Stimulated activated naive CD8-positive, alpha-beta T cell treated with anti-CD3 and anti-CD28 coated beads, Interleukin-15, amount 100 ng/mL, for 72 hours (primary cell): ENCODE results near the gene PPP4R3B.
"Not testable (repeated sequence)": the region's sequence is repeated elsewhere in the genome, so short reads cannot be mapped to it uniquely, and the experiment has no call there.

Experiments used
- ATAC-seq: fragments of 150-1000 bp; cut with Tn5 transposase; 2 replicates; pipeline ENCODE4 v1.10.0; 2021; ENCODE audit warnings: mild to moderate bottlenecking, moderate library complexity
- DNase-seq, 2 donors: peaks; one replicate each; pipeline ENCODE4 v3.0.0; 2021 to 2022
- H3K27ac Mint-ChIP-seq, 2 donors: one replicate each; pipeline ENCODE4 v1.8.0; 2022; ENCODE audit warnings: mild to moderate bottlenecking in 2 of 2, mixed read lengths in 2 of 2, moderate library complexity in 2 of 2
- H3K27me3 Mint-ChIP-seq: one replicate; pipeline ENCODE4 v1.8.0; 2022; ENCODE audit warnings: mixed read lengths
- H3K4me1 Mint-ChIP-seq: one replicate; pipeline ENCODE4 v1.8.0; 2022; ENCODE audit warnings: mild to moderate bottlenecking, mixed read lengths
- H3K4me3 Mint-ChIP-seq, 2 donors: one replicate each; pipeline ENCODE4 v1.8.0; 2022; ENCODE audit warnings: mild to moderate bottlenecking in 2 of 2, mixed read lengths in 2 of 2, moderate library complexity in 1 of 2
- H3K9me3 Mint-ChIP-seq, 2 donors: one replicate each; pipeline ENCODE4 v1.8.0; 2022; ENCODE audit warnings: mixed read lengths in 2 of 2

The PPP4R3B gene

DNA sequence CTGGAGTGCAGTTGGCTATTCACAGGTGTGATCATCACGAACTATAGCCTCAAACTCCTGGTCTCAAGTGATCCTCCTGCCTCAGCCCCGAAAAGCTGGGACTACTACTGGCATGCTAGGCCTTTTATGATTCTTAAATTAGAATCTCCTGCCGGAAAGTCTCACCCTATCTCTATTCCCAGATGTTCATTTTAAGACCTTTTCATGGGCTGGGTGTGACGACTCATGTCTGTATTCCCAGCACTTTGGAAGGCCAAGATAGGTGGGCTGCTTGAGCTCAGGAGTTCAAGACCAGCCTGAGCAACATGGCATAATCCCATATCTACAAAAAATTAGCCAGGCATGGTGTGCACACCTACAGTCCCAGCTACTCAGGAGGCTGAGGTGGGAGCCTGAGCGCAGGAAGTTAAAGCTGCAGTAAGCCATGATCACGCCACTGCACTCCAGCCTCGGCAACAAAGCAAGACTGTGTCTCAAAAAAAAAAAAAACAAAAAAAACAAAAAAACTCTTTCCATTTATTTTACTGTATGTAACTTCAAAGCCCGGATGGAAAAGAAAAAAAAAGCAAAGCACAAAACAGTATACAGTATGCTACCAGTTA, 8.1 kb downstream of the PPP4R3B start:
- Mint-ChIP-seq H3K4me3 (no peak overlapping the region), H3K4me1 (peaks cover 50% of the 10 kb centered on the region), H3K9me3 (no peaks in the 10 kb centered on the region), H3K27me3 (no peaks in the 10 kb centered on the region), H3K27ac (peak overlapping the region in 1 of 2 donors; percentile 46)
- no peak for ATAC-seq
- DNase-seq: no peak

DNA sequence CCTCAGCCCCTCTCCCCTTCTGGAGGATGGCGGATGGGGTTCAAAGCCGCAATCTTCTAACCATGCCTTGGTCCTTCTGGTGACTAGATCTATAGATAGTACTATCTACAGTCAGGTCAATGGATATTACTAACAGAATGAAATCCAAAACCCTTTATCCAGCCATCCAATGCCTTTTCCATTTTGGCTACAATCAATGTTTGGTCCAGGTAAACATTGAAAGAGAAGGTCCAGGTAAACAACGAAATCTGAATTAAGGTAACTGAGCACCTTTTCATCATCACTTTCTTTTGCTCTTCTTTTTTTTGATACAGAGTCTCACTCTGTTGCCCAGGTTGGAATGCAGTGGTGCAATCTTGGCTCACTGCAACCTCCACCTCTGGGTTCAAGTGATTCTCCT, 9.7 kb downstream of the PPP4R3B start:
- Mint-ChIP-seq H3K4me3 (no peak overlapping the region), H3K27ac (no peak overlapping the region), H3K27me3 (no peaks in the 10 kb centered on the region), H3K9me3 (no peaks in the 10 kb centered on the region), H3K4me1 (peaks cover 56% of the 10 kb centered on the region)
- DNase-seq: no peak
- ATAC-seq: no peak

DNA sequence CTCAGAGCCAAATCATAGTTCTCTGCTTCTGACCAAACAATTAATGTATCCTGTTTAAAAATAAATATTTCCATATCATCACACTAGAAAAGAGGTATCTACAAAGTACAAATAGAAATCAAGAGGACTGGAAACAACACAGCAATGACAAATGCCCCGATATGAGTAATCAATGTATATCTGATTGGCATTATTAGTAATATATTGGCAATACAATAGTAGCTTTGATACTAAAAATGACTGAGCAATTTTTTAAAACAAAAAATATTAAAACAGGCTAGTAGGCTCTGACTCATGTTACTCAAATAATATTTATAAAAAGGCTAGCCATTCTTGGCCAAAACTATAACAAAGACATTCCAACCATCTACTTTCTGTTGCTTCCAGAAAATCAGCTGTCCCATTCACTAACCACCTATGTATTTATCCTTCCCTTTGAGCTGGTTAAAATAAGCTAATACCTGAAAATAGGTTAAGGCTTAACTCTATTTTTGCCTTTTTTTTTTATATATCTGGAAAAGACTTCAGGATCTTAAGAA, 13.3 kb downstream of the PPP4R3B start:
- peaks cover 57% of the 10 kb centered on the region for H3K4me1 Mint-ChIP-seq
- no peaks in the 10 kb centered on the region for H3K9me3 Mint-ChIP-seq
- ATAC-seq: no peak
- no peak for DNase-seq
- no peak overlapping the region for H3K4me3 Mint-ChIP-seq
- no peaks in the 10 kb centered on the region for H3K27me3 Mint-ChIP-seq
- H3K27ac Mint-ChIP-seq: no peak overlapping the region

DNA sequence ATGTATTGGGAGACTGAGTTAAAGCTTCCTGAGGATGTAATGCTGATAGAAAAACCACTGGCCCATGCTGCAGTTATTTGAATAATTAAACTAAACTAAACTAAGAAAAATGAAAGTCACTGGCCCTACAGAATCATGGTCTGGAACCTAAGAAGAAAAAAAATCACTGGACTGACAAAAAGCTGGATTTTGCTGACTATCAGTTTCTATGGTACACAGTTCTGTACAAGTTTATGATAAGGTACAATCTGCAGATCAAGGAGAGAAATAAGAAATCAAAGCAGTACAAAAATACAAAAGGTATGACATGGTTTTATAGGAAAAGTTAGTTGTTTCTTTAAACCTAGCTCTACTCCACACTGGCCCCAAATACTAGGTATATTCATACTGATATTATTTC, 15.6 kb downstream of the PPP4R3B start:
- peaks cover 44% of the 10 kb centered on the region for H3K4me1 Mint-ChIP-seq

DNA sequence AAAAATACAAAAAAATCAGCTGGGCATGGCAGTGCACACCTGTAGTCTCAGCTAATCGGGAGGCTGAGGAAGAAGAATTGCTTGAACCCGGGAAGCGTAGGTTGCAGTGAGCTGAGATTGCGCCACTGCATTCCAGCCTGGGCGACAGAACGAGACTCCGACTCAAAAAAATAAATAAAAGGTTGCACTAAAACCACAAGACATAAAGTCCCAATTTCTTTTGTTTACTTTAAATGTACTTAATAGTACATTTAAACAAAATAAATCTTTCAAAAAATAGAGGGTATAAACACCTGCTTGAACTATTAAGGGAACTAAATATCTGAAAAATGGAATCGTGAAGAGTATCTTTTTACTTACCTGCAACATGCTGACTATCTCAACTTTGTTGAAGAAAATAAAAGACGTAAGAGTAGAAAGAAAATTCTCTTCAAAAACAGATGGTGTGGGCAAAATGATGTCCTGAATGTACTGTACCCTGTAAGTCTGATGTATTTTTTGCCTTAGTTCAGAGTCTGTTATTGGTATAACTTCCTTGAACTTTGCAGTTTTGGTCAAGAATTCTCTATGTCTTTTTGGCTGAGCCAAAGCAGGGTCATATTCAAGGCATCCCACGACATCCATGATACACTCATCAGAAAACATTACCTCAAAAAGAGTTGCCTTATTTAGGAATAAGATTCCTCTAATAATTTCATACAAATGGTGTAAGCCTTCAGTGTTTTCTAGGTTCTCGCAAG, 19.2 kb downstream of the PPP4R3B start:
- no peak for DNase-seq
- Mint-ChIP-seq H3K4me1 (peaks cover 25% of the 10 kb centered on the region), H3K27me3 (no peaks in the 10 kb centered on the region), H3K27ac (no peak overlapping the region), H3K4me3 (no peak overlapping the region), H3K9me3 (no peaks in the 10 kb centered on the region)
- ATAC-seq: no peak

More for the DNA sequence above, 15.6 kb downstream of the PPP4R3B start:
- DNase-seq (no peak), ATAC-seq (no peak)
- H3K4me3 Mint-ChIP-seq: no peak overlapping the region
- no peaks in the 10 kb centered on the region for H3K9me3 Mint-ChIP-seq
- H3K27ac Mint-ChIP-seq: no peak overlapping the region
- no peaks in the 10 kb centered on the region for H3K27me3 Mint-ChIP-seq

DNA sequence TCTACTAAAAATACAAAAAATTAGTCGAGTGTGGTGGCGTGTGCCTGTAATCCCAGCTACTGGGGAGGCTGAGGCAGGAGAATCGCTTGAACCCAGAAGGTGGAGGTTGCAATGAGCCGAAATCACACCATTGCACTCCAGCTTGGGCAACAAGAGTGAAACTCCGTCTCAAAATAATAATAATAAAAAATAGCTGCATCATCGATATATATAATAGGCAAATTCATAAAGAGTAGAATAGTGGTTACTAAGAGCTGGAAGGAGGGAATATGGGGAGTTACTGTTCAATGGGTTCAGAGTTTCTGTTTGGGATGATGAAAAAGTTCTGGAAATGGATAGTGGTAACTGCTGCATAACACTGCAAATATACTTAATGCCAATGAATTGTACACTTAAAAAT, 20.6 kb downstream of the PPP4R3B start:
- not testable (repeated sequence) for H3K27me3 Mint-ChIP-seq, H3K4me3 Mint-ChIP-seq, H3K9me3 Mint-ChIP-seq, ATAC-seq, DNase-seq, H3K27ac Mint-ChIP-seq
- H3K4me1 Mint-ChIP-seq: peaks cover 18% of the 10 kb centered on the region

DNA sequence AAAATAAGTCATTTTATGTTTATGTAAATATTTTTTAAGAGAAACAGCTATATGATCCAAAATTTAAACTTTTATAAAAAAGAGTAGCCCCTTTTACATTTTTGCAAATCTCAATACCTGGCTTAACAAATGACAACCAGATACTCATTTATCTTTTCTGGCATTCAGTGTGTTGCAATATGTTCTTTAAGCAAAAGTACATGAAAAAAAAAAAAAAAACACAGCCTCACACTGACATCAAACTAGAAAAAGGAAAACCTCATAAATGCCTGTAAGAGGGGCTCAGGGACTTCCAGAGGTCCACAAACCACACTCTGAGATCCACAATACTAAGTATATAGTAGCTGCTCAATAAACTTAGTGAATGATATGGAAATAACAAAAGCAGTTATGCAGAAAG, 21.9 kb downstream of the PPP4R3B start:
- no peaks in the 10 kb centered on the region for H3K27me3 Mint-ChIP-seq
- peaks cover 27% of the 10 kb centered on the region for H3K4me1 Mint-ChIP-seq
- ATAC-seq (no peak), DNase-seq (no peak)
- H3K4me3 Mint-ChIP-seq: no peak overlapping the region
- no peak overlapping the region for H3K27ac Mint-ChIP-seq
- H3K9me3 Mint-ChIP-seq: no peaks in the 10 kb centered on the region

DNA sequence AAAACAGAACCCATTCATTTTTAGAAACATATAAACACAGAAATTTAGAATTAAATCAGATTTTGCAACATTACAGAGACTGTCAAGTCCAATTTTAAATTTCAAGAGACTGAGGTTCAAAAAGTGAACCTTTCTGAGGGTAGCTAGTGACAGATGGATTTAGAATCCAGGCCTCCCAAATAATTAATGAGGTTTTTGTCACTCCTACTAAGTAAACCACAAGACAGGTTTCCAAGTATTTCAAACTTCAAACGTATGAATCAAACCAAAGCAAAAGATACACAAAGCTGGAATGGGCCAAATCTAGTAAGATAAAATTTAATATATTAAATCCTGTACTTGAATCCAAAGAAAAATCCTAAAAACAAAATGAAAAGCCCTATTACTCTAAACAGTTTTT, 25.3 kb downstream of the PPP4R3B start:
- Mint-ChIP-seq H3K9me3 (no peaks in the 10 kb centered on the region), H3K27ac (no peak overlapping the region), H3K27me3 (no peaks in the 10 kb centered on the region), H3K4me3 (no peak overlapping the region), H3K4me1 (peaks cover 19% of the 10 kb centered on the region)
- DNase-seq (no peak), ATAC-seq (no peak)

DNA sequence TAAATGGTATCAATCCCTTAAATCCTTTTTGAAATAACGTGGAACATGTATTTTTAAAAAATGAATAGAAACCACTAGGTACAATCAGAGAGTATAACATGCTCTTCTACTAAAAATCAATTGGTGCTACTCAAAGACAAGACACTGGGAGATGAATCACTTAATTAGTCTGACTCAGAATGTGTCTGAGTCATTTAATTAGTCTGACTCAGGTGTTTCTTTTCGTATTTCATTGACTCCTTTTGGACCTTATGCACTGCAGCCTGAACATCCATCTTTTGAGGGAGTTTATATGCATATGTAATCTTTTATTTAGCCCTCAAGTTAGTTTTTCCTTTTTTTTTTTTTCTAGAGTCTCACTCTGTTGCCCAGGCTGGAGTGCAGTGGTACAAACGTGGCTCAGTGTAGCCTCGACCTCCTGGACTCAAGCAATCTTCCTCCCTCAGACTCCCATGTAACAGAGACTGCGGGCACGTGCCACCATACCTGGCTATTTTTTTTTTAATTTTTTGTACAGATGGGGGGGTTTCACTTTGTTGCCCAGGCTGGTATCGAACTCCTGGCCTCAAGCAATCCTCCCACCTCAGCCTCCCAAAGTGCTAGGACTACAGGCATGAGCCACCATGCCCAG, 26.5 kb downstream of the PPP4R3B start:
- DNase-seq (no peak), ATAC-seq (peak; percentile 99)
- no peaks in the 10 kb centered on the region for H3K27me3 Mint-ChIP-seq
- H3K4me1 Mint-ChIP-seq: peaks cover 19% of the 10 kb centered on the region
- H3K27ac Mint-ChIP-seq: peak overlapping the region; percentile 13 to 57
- no peaks in the 10 kb centered on the region for H3K9me3 Mint-ChIP-seq
- H3K4me3 Mint-ChIP-seq: peak overlapping the region in 1 of 2 donors; percentile 12

DNA sequence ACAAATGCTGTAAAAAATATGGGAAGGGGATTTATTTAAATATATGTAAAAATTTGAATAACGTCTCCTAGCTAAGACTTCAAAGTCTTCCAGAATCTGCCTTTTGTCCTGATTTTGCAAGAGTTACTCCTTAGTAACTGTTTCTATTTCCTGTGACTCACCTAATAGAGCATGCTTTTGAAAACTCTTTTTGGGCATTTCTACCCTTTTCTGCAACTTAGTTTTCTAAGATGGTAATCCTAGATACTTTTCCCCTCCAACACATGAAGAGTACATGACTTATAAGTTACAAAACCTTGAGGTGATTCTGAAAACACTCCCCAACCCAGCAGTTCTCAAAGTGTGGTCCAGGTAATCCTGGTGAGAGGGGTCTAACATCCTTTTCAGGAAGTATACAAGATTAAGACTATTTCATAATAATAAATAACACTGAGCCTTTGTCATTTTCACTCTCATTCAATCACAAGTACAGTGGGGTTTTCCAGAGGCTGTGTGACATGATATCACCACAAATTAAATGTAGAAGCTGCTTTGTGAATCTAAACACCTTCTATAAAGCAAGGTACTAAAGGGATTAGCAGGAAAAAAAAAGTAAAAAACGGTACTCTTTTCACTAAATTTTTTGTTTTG, 31.9 kb downstream of the PPP4R3B start:
- H3K27me3 Mint-ChIP-seq: no peaks in the 10 kb centered on the region
- peak overlapping the region; percentile 20 to 61 for H3K27ac Mint-ChIP-seq
- ATAC-seq (peak; percentile 49), DNase-seq (no peak)
- peaks cover 37% of the 10 kb centered on the region for H3K4me1 Mint-ChIP-seq
- no peak overlapping the region for H3K4me3 Mint-ChIP-seq
- H3K9me3 Mint-ChIP-seq: no peaks in the 10 kb centered on the region

DNA sequence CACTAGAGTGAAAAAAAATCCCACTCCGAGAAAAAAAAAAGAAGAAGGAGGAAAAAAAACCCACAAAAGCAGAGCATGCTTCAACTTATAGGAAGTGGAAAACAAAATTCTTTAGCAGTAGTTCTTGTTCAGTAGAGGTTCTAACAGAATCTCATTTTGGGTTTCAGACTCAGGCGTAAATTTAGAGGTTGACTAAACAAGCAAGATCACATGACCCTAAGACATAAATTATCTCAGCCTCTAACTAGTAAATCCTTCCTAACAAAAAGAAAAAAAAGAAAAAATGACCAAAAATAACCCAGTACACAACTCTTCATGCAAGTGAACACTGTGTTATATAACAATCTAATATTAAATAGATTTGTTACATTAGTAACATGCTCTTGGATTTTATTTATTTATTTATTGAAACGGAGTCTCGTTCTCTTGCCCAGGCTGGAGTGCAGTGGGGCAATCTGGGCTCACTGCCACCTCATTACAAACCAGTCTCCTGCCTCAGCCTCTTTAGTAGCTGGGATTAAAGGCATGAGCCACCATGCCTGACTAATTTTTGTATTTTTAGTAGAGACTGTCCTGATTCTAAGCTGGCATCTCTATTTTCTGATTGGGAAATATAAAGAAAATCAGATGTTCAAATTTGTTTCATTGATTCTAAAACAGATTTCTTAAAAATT, 35.4 kb downstream of the PPP4R3B start:
- H3K27me3 Mint-ChIP-seq: no peaks in the 10 kb centered on the region
- ATAC-seq (no peak), DNase-seq (no peak)
- no peaks in the 10 kb centered on the region for H3K9me3 Mint-ChIP-seq
- no peak overlapping the region for H3K27ac Mint-ChIP-seq
- peaks cover 34% of the 10 kb centered on the region for H3K4me1 Mint-ChIP-seq
- no peak overlapping the region for H3K4me3 Mint-ChIP-seq

DNA sequence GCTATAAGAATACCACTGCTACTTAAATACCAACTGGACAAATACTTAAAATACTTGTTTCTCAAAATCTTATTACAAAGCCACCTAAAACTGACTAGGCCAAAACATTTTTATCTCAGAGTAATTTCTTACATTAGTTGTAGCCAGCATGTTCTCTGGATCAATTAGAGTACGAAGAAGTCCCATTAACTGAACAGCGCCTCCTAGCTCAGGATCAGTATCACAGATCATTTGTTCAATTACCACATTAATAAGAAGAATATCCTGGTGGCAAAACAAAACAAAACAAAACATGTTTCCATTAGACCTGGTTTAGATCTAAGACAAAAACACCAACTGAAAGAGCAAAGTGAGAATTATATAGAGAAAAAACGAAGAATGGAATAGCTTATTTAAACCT, 36.0 kb downstream of the PPP4R3B start:
- Mint-ChIP-seq H3K4me1 (peaks cover 34% of the 10 kb centered on the region), H3K27me3 (no peaks in the 10 kb centered on the region), H3K9me3 (no peaks in the 10 kb centered on the region), H3K4me3 (no peak overlapping the region), H3K27ac (no peak overlapping the region)
- DNase-seq: no peak
- no peak for ATAC-seq

DNA sequence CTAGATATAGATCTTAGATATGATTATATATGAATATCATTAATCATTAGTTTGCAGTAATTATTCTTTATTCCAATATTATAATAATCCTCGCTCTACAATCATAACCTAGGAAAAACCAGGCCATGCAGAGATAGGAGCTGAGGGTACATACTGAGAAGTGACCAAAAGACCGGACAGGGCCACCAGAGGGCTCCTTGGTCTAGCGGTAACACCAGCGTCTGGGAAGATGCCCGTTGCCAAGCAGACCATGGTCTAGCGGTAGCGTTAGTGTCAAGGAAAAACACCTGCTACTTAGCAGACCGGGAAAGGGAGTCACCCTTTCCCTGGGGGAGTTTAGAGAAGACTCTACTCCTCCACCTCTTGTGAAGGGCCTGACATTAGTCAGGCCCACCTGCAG, 48.4 kb downstream of the PPP4R3B start:
- DNase-seq, H3K4me3 Mint-ChIP-seq, H3K27me3 Mint-ChIP-seq, ATAC-seq, H3K9me3 Mint-ChIP-seq: not testable (repeated sequence)
- peaks cover 25% of the 10 kb centered on the region for H3K4me1 Mint-ChIP-seq
- peak overlapping the region in 1 of 2 donors; percentile 27 for H3K27ac Mint-ChIP-seq

DNA sequence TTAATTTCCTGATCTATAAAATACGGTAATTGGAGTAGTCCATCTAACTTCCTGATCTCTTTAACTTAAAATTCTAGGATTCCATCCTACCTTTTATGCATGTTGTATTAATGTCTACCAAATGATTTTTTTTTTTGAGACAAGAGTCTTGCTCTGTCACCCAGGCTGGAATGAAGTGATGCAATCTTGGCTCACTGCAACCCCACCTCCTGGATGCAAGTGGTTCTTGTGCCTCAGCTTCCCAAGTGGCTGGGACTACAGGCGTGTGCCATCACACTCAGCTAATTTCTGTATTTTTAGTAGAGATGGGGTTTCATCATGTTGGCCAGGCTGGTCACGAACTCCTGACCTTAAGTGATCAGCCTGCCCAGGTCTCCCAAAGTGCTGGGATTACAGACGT, 50.1 kb downstream of the PPP4R3B start:
- Mint-ChIP-seq H3K27me3 (no peaks in the 10 kb centered on the region), H3K4me3 (no peak overlapping the region), H3K27ac (peak overlapping the region in 1 of 2 donors; percentile 84), H3K9me3 (peaks cover 4 to 5% of the 10 kb centered on the region in 2 donors), H3K4me1 (peaks cover 25% of the 10 kb centered on the region)
- DNase-seq (no peak), ATAC-seq (no peak)

DNA sequence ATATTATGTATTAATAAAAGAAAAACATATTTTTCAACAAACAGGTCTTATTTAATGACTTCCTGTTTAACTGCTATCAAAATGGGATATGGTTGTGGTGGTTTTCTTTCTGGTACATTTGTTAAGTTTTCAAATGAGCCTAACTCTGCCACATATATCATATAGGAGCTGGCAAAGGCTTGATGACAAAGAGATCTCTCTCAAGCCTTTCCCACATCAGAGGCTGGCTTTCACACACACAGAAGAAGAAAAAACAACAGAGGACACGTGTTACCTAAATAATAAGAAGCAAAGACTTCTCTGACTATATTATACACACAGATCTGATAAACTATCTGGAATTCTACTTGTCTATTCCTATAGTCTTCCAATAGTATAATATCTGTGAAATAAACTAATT, 51.8 kb downstream of the PPP4R3B start:
- Mint-ChIP-seq H3K27me3 (no peaks in the 10 kb centered on the region), H3K4me3 (peak overlapping the region in 1 of 2 donors; percentile 9), H3K27ac (peak overlapping the region in 1 of 2 donors; percentile 80), H3K4me1 (peaks cover 25% of the 10 kb centered on the region), H3K9me3 (peaks cover 12 to 14% of the 10 kb centered on the region in 2 donors)
- ATAC-seq (no peak), DNase-seq (no peak)
